Nephron (organoid): ENCODE measurements around the gene WNT2.
A peak's percentile ranks its signal among the peaks of the same experiment; 100 is the strongest.

Source experiments
- H3K27ac Mint-ChIP-seq, 3 experiments: 2 replicates each; pipeline ENCODE4 v1.8.0; 2020; ENCODE audit warnings: mixed read lengths in 3 of 3, mild to moderate bottlenecking in 2 of 3, moderate library complexity in 1 of 3
- H3K27me3 Mint-ChIP-seq: 2 replicates; pipeline ENCODE4 v1.8.0; 2021; ENCODE audit warnings: low read depth, mild to moderate bottlenecking, moderate library complexity, mixed read lengths
- H3K36me3 Mint-ChIP-seq: 2 replicates; pipeline ENCODE4 v1.8.0; 2020; ENCODE audit warnings: low read depth, mixed read lengths
- H3K4me1 Mint-ChIP-seq: 2 replicates; pipeline ENCODE4 v1.8.0; 2020; ENCODE audit warnings: mixed read lengths
- H3K4me3 Mint-ChIP-seq, 3 experiments: 2 replicates each; pipeline ENCODE4 v1.8.0; 2020; ENCODE audit warnings: mild to moderate bottlenecking in 3 of 3, mixed read lengths in 3 of 3, moderate library complexity in 2 of 3
- H3K9me3 Mint-ChIP-seq: 2 replicates; pipeline ENCODE4 v1.8.0; 2020; ENCODE audit warnings: mixed read lengths
- CTCF ChIP-seq, 3 experiments: fragments of 200-600 bp; sonication (generic); IDR thresholded peaks; one replicate each; pipeline ENCODE4 v1.5.0; 2021; ENCODE audit warnings: antibody characterized with exemption in 3 of 3; ENCODE audit not compliant: unreplicated experiment in 3 of 3

WNT2 gene

GRCh38 chr7:117322741-117323304, at the start of gene WNT2:
WNT2 (minus strand) TSS chr7:117323058; CDS start chr7:117322989, 69 bp downstream.
- peaks cover 19% of the 10 kb centered on the region for H3K4me1 Mint-ChIP-seq
- no peak for TF ChIP-seq CTCF (IDR thresholded peaks at IDR 0.05; ENCODE audit: unreplicated experiment in 3 of 3)
- H3K36me3 Mint-ChIP-seq, result peaks cover 10% of the 10 kb centered on the region
- peaks cover 87% of the 10 kb centered on the region for H3K27me3 Mint-ChIP-seq
- peaks cover 21% of the 10 kb centered on the region for H3K9me3 Mint-ChIP-seq
- no peak within 1 kb of the TSS for H3K27ac Mint-ChIP-seq
- peak within 1 kb of the TSS; percentile 85 to 90 (median 87) for H3K4me3 Mint-ChIP-seq

- no peaks in the 10 kb centered on the region for H3K36me3 Mint-ChIP-seq
- H3K27ac Mint-ChIP-seq, result no peak overlapping the region
- no peaks in the 10 kb centered on the region for H3K27me3 Mint-ChIP-seq
- H3K4me3 Mint-ChIP-seq, result no peak overlapping the region
- peaks cover 4% of the 10 kb centered on the region for H3K9me3 Mint-ChIP-seq
- no peaks in the 10 kb centered on the region for H3K4me1 Mint-ChIP-seq
- TF ChIP-seq CTCF (IDR thresholded peaks at IDR 0.05; ENCODE audit: unreplicated experiment in 3 of 3), result no peak
These were observed 49.2 kb upstream of the WNT2 start for GRCh38 chr7:117372073-117372472.

GRCh38 chr7:117364339-117365080, 41.7 kb upstream of the WNT2 start:
- H3K27ac Mint-ChIP-seq, result no peak overlapping the region
- no peak for TF ChIP-seq CTCF (IDR thresholded peaks at IDR 0.05; ENCODE audit: unreplicated experiment in 3 of 3)
- no peaks in the 10 kb centered on the region for H3K4me1 Mint-ChIP-seq
- H3K27me3 Mint-ChIP-seq, result no peaks in the 10 kb centered on the region
- no peaks in the 10 kb centered on the region for H3K36me3 Mint-ChIP-seq
- no peak overlapping the region for H3K4me3 Mint-ChIP-seq
- no peaks in the 10 kb centered on the region for H3K9me3 Mint-ChIP-seq

- TF ChIP-seq CTCF (IDR thresholded peaks at IDR 0.05; ENCODE audit: unreplicated experiment in 3 of 3), result no peak
- H3K27me3 Mint-ChIP-seq, result no peaks in the 10 kb centered on the region
- H3K4me1 Mint-ChIP-seq, result no peaks in the 10 kb centered on the region
- no peak overlapping the region for H3K4me3 Mint-ChIP-seq
- no peak overlapping the region for H3K27ac Mint-ChIP-seq
- H3K36me3 Mint-ChIP-seq, result no peaks in the 10 kb centered on the region
- H3K9me3 Mint-ChIP-seq, result no peaks in the 10 kb centered on the region
These were observed 39.5 kb upstream of the WNT2 start for GRCh38 chr7:117362294-117362888.

- Mint-ChIP-seq H3K27me3 (no peaks in the 10 kb centered on the region), H3K36me3 (no peaks in the 10 kb centered on the region), H3K9me3 (no peaks in the 10 kb centered on the region), H3K4me1 (no peaks in the 10 kb centered on the region), H3K4me3 (no peak overlapping the region), H3K27ac (no peak overlapping the region)
- TF ChIP-seq CTCF (IDR thresholded peaks at IDR 0.05; ENCODE audit: unreplicated experiment in 3 of 3), result no peak
These were observed 27.2 kb upstream of the WNT2 start for GRCh38 chr7:117350027-117350426.
